ENCODE measurements around the gene NPIPB6. TPM values are rescaled to one million over a fixed set of nuclear protein-coding genes. Genes with fewer than 3 reads are reported as not detected.
A peak's percentile ranks its signal among the peaks of the same experiment; 100 is the strongest.
"Not testable (repeated sequence)": the region's sequence is repeated elsewhere in the genome, so short reads cannot be mapped to it uniquely, and the experiment has no call there.

Gene NPIPB6
- total RNA-seq (1 to 10 TPM; 6.1 to 6.9 TPM), polyA plus RNA-seq (under 1 TPM in 1 of 3 donors, not detected in 2; 0.35 TPM), total RNA-seq (0 to 0.39 (median 0.27) reads per million in 6 experiments)

DNA sequence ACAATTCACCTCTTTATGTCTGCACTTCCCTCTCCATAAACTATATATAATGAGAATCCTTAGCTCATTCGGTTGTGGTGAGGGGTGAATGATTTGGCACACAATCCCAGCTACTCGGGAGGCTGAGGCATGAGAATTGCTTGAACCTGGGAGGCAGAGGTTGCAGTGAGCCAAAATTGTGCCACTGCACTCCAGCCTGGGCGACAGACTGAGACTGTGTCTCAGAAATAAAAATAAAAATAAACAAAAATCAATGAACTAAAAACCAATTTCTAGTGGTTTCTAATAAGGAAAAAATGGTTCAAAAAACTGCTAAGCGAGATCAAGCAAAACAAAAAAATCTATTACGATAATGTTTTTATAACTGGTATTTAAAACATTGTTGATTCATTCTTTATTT is at the start of gene NPIPB6:
NPIPB6 (minus strand) TSS at position 101 of the 400 bp plus-strand sequence. CDS start 686 bp downstream, outside the sequence.
- H3K36me3 Mint-ChIP-seq, ATAC-seq, H3K27me3 Mint-ChIP-seq, H3K4me1 Mint-ChIP-seq, POLR2A ChIA-PET, DNase-seq, H3K27ac Mint-ChIP-seq, H3K9me3 Mint-ChIP-seq, H3K4me3 Mint-ChIP-seq: not testable (repeated sequence)

DNA sequence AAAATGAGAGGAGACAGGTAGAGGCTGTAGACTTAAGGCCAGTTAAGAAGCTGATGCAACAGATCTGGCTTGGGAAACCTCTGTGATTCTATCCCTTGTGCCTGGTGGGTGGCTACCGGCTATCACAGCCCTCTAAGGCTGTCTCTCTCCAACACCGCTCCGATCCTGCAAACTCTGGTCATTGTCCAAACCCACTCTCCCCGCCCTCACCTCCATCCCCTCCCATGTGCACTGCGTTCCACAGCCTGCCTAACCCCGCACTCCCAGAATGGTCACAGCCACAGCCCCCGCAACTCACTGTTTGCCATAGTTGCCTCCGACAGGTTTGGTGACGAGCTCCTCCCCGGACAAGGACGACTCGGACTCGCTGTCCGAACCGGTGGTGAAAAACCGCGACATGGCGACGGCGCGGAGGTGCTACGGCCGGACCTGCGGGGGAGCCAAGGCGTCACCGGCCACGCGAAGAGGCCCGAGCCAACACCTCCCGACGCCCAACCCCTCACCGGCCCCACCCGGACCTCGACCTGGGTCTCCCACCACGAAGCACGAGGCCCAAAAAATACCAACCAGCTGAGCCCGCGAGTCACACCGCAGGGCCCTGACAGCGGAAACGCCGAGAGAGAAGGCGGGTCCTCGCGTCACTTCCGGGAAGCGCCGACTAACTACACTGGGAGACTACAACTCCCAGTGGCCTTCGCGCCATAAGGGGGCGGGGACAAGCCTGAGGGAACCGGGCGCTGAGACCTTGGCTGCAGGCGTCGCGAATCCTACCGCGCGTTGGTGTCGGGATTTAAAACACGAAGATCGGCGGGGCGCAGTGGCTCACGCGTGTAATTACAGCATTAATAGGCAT is 40.1 kb upstream of the NPIPB6 start, which contains the start of gene EIF3CL:
EIF3CL (minus strand) TSS at position 622 of the 853 bp plus-strand sequence; CDS start at position 399, 223 bp downstream.
- not testable (repeated sequence) for H3K4me1 Mint-ChIP-seq

DNA sequence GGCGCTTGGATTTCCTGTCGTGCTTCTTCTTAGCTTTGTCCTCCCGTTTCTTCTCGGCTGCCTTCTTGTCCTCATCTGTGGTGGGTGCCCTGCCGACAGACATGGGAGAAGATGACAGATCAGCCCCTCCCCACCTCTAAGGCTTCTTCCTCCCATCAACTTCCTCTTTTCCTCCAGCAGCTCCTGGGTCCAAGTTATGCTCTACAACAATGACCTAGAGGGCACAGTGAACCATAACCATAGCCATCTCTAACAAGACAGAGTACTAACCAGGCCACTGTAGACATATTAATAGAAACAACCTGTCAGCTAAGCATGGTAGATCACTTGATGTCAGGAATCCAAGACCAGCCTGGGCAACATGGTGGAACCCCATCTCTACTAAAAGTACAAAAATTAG is 28.7 kb upstream of the NPIPB6 start:
- POLR2A ChIA-PET, H3K4me3 Mint-ChIP-seq, H3K4me1 Mint-ChIP-seq, H3K27ac Mint-ChIP-seq, DNase-seq, H3K27me3 Mint-ChIP-seq, H3K36me3 Mint-ChIP-seq, ATAC-seq, H3K9me3 Mint-ChIP-seq: not testable (repeated sequence)

More for the DNA sequence above, 40.1 kb upstream of the NPIPB6 start, which contains the start of gene EIF3CL:
- H3K27ac Mint-ChIP-seq, H3K27me3 Mint-ChIP-seq, DNase-seq, H3K36me3 Mint-ChIP-seq, H3K9me3 Mint-ChIP-seq, POLR2A ChIA-PET: not testable (repeated sequence)
- ATAC-seq: peak; percentile 98 to 99
- H3K4me3 Mint-ChIP-seq: peak within 1 kb of the TSS in 7 of 10 donors; percentile 36 to 82 (median 52)

DNA sequence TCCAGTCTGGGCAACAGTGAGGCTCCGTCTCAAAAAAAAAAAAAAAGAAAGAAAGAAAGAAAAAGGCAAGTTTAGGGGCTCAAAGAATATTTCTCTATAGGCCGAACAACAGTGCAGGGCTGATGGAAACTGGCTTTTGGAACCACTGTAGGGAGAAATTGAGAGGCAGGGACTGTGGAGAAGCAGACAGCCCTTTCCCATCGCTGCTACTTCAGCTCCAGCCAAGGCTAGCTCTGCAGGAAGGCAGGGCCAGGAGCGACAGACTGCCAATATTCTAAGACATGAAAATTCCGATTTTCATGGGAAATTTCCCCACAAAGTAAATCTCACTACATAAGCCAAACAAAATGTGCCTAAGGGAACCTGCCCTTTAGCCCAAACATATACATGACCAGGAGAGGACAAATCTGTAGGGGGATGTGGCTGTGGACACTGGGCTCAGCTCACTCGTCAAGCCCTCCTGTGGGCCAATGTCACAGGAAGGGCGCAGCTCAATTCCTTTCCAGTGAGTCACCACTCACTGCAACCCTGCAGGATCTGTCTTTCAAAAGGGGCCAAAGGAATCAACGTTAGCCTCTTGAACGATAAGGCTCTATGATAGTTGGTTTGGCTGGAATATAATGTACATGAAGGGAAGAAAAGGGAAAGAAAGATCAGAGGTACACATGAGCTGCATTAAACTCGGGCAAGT is 19.0 kb upstream of the NPIPB6 start:
- H3K4me3 Mint-ChIP-seq, H3K4me1 Mint-ChIP-seq, H3K27ac Mint-ChIP-seq, H3K36me3 Mint-ChIP-seq, POLR2A ChIA-PET, DNase-seq, H3K9me3 Mint-ChIP-seq, H3K27me3 Mint-ChIP-seq, ATAC-seq: not testable (repeated sequence)

DNA sequence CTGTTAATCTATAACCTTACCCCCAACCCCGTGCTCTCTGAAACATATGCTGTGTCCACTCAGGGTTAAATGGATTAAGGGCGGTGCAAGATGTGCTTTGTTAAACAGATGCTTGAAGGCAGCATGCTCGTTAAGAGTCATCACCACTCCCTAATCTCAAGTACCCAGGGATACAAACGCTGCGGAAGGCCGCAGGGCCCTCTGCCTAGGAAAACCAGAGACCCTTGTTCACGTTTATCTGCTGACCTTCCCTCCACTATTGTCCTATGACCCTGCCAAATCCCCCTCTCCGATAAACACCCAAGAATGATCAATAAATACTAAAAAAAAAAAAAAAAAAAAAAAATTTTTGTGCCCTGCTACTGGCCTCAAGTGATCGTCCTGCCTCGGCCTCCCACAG is 14.5 kb upstream of the NPIPB6 start:
- H3K27me3 Mint-ChIP-seq, H3K36me3 Mint-ChIP-seq, H3K4me1 Mint-ChIP-seq, H3K4me3 Mint-ChIP-seq, POLR2A ChIA-PET, H3K9me3 Mint-ChIP-seq, ATAC-seq, H3K27ac Mint-ChIP-seq, DNase-seq: not testable (repeated sequence)

DNA sequence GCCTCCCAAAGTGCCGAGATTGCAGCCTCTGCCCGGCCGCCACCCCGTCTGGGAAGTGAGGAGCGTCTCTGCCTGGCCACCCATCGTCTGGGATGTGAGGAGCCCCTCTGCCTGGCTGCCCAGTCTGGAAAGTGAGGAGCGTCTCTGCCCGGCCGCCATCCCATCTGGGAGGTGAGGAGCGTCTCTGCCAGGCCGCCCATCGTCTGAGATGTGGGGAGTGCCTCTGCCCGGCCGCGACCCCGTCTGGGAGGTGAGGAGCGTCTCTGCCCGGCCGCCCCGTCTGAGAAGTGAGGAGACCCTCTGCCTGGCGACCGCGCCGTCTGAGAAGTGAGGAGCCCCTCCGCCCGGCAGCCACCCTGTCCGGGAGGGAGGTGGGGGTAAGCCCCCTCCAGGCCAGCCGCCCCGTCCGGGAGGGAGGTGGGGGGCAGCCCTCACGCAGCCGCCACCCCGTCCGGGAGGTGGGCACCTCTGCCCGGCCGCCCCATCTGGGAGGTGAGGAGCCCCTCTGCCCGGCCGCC is 13.9 kb upstream of the NPIPB6 start:
- H3K27me3 Mint-ChIP-seq, H3K36me3 Mint-ChIP-seq, POLR2A ChIA-PET, ATAC-seq, H3K4me1 Mint-ChIP-seq, H3K4me3 Mint-ChIP-seq, H3K9me3 Mint-ChIP-seq, H3K27ac Mint-ChIP-seq: not testable (repeated sequence)
- peak in 1 of 10 donors; percentile 13 for DNase-seq

DNA sequence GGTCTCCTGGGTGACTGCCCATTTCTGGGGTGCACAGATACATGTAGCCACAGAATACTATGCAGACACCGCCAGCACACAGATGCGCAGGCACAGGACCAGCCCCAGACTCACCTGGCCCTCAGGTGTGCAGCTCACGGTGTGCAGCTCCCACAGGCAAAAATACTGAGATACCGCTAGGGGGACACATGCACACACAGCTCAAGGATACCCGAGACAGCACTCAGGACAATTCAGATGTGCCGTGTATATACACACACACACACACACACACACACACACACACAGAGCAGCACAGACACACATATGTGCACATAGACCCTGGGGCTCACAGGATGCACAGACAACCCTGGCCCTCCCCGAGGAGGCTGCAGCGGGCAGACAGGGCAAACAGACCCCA is 11.8 kb upstream of the NPIPB6 start:
- DNase-seq (peak in 3 of 10 donors; percentile 11 to 26 (median 21)), ATAC-seq (peak; percentile 84 to 85)
- H3K9me3 Mint-ChIP-seq, H3K36me3 Mint-ChIP-seq, H3K4me3 Mint-ChIP-seq, POLR2A ChIA-PET, H3K27ac Mint-ChIP-seq, H3K27me3 Mint-ChIP-seq, H3K4me1 Mint-ChIP-seq: not testable (repeated sequence)

DNA sequence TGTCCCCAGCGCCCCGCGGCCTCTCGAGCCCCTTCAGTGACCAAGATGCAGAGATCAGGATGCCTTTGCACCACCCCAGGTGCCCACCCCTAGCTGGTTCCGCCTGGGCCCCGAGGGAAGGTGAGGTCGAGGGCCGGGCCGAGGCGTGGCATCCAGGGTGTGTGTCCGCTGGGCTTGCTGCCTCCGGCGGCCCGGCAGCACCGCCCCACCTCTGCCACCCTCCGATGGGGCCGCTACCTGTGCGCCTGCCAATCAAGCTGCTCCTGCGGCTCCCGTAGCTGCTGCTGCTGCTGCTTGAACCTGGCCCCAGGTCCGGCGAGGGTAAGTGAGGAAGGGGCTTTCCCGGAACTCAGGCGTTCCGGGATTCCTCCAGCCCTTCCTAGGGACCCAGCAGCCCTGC is 11.0 kb upstream of the NPIPB6 start:
- H3K4me1 Mint-ChIP-seq, H3K4me3 Mint-ChIP-seq, H3K27me3 Mint-ChIP-seq, POLR2A ChIA-PET, DNase-seq, H3K36me3 Mint-ChIP-seq, H3K9me3 Mint-ChIP-seq, H3K27ac Mint-ChIP-seq: not testable (repeated sequence)
- ATAC-seq: peak in 1 of 2 donors; percentile 30

DNA sequence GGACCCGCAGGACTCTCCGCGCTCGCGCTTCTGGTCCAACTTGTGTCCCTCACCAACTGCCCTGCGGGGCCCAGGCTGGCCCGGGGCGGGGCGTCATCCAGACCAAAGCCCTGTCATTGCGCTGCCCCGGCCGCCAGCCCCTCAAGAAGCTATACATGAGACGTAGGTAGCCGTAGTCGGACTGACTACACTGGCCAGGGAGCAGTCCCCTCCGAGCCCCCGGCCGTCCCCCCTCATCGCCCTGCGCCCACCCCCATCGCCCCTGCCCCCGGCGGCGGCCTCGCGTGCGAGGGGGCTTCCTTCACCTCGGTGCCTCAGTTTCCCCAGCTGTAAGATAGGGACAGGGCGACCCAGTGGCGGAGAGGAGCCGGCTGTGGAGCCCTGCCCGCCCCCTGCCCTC is 4.6 kb upstream of the NPIPB6 start:
- H3K36me3 Mint-ChIP-seq, H3K27ac Mint-ChIP-seq, H3K9me3 Mint-ChIP-seq, POLR2A ChIA-PET, ATAC-seq, H3K4me3 Mint-ChIP-seq, H3K27me3 Mint-ChIP-seq, H3K4me1 Mint-ChIP-seq: not testable (repeated sequence)
- DNase-seq: peak in 1 of 10 donors; percentile 11

DNA sequence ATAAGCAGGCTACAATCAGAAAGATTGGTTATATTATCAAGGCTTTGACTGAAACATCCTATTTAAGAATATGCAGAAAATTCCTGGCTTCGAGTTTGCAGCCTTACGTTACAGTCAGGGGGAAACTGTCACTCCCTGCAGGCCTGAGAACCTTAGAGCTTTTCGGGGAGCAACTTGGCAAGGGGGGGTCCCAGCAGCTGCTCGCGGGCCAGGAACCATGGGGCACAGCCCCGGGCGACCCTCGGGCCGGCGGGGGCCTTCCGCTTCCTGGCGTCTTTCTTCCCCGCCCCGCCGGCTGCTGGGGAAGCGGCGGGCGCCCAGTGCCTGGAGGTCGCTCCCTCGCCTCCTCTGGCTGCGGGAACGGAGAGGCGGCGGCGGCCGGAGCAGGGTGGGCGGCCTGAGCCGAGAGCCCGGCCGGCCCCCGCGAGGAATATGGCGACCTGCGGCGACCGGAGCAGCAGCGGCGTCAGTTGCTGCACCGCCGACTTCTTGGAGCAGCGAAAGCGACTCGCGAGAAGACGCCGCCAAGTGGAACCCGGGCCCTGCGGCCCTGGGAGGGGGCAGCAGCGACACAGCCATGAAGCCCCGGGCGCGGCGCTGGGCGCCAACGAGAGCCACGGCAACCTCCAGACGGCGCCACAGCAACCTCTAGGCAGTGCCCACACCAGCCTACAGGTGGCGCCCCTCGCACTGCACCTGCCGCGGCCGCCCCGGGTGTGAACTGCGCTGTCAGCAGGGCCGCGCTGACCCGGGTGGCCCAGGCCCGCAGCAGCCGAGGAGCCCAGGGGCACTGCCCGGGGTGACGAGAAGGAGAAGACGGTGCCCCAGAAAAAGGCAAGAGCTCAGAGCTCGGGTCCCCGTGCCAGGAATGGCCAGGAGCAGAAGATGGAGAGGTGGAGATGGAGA is 1.2 kb upstream of the NPIPB6 start:
- DNase-seq: peak in 8 of 10 donors; percentile 1 to 51 (median 30)
- H3K36me3 Mint-ChIP-seq, H3K9me3 Mint-ChIP-seq, POLR2A ChIA-PET, H3K27ac Mint-ChIP-seq, H3K27me3 Mint-ChIP-seq, H3K4me1 Mint-ChIP-seq, H3K4me3 Mint-ChIP-seq: not testable (repeated sequence)
- ATAC-seq: peak; percentile 98

DNA sequence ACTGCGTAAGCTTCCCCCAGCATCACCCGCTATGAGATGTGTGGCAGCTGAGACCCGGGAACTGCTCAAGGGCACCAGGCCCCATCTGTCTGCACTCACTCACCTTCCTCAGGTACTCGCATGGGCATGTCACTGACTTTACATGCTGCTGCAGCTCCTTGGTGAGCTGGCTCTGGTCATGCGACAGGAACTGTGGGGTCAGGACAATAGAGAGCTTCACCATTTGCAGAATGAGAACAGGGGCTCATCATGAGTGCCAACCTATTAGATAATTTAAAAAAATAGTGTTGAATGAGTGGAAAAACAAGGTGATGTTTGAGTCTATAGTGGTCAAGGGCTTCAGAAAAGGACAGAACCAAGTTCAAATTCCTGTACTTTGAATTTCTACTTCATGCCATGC is 708 bp downstream of the NPIPB6 start:
- H3K4me3 Mint-ChIP-seq, H3K27me3 Mint-ChIP-seq, DNase-seq, ATAC-seq, H3K4me1 Mint-ChIP-seq, H3K9me3 Mint-ChIP-seq, H3K36me3 Mint-ChIP-seq, POLR2A ChIA-PET, H3K27ac Mint-ChIP-seq: not testable (repeated sequence)

DNA sequence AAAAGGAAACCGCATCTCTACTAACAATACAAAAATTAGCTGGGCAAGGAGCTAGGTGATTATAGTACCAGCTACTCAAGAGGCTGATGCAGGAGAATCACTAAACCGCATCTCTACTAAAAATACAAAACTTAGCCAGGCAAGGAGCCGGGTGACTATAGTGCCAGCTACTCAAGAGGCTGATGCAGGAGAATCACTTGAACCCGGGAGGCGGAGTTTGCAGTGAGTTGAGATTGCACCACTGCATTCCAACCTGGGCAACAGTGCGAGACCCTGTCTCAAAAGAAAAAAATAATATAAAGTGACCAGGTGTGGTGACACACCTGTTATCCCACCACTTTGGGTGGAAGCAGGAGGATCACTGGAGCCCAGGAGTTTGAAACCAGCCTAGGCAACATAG is 25.1 kb downstream of the NPIPB6 start:
- H3K27me3 Mint-ChIP-seq, H3K4me1 Mint-ChIP-seq, H3K27ac Mint-ChIP-seq, DNase-seq, POLR2A ChIA-PET, H3K36me3 Mint-ChIP-seq, ATAC-seq, H3K4me3 Mint-ChIP-seq, H3K9me3 Mint-ChIP-seq: not testable (repeated sequence)
